PFSK-1 (cell line): ENCODE measurements around the gene FDX2.

Experiments
- FOXP2 ChIP-seq: optimal IDR thresholded peaks from 2 replicates; pipeline ENCODE3; 2011; ENCODE audit warnings: borderline replicate concordance, control low read depth, inconsistent platforms; ENCODE audit not compliant: insufficient read depth; ENCODE audit errors: extremely low read length, extremely low read depth
- POLR2AphosphoS5 ChIP-seq: IDR thresholded peaks from 2 replicates; pipeline ENCODE4 v1.6.1; 2012; ENCODE audit warnings: low read depth, mild to moderate bottlenecking, control low read depth, low read length, moderate library complexity
- REST ChIP-seq, 2 experiments: IDR thresholded peaks; 2 replicates each; pipeline versions ENCODE4 v1.6.1 to v1.8.0; 2011 to 2012; ENCODE audit warnings: low read depth in 2 of 2, low read length in 2 of 2, control low read depth in 1 of 2, inconsistent platforms in 1 of 2, mild to moderate bottlenecking in 1 of 2, moderate library complexity in 1 of 2; ENCODE audit not compliant: insufficient read depth in 1 of 2

GRCh38 chr19:10268071-10268470 is 47.7 kb downstream of the FDX2 start:
- TF ChIP-seq REST (IDR thresholded peaks at IDR 0.05; ENCODE audit: insufficient read depth in 1 of 2, low read depth in 2 of 2, low read length in 2 of 2): no peak
- TF ChIP-seq FOXP2: no peak
- no peak for TF ChIP-seq POLR2AphosphoS5
